GM06990 (cell line): ENCODE data around the gene GPATCH8.

ENCODE experiments used
- DNase-seq: peaks from one replicate; pipeline ENCODE4 v3.0.0-alpha.2; 2011; ENCODE audit not compliant: insufficient read length; ENCODE audit errors: extremely low read depth
- H3K27me3 ChIP-seq: replicated peaks from 2 replicates; pipeline ENCODE4 v1.6.0; 2011; ENCODE audit warnings: low read length; ENCODE audit not compliant: control insufficient read depth, insufficient read depth
- H3K36me3 ChIP-seq: 2 replicates; pipeline ENCODE4 v1.5.1; 2011; ENCODE audit warnings: low read length; ENCODE audit not compliant: control insufficient read depth, insufficient read depth
- H3K4me3 ChIP-seq: replicated peaks from 2 replicates; pipeline ENCODE4 v1.5.1; 2011; ENCODE audit warnings: low read depth, mild to moderate bottlenecking, control low read depth, low read length
- CTCF ChIP-seq: IDR thresholded peaks from 2 replicates; pipeline ENCODE4 v1.5.1; 2011; ENCODE audit warnings: low read length, control low read depth, mild to moderate bottlenecking, inconsistent platforms; ENCODE audit not compliant: insufficient read depth, poor library complexity, severe bottlenecking

The GPATCH8 gene

DNA sequence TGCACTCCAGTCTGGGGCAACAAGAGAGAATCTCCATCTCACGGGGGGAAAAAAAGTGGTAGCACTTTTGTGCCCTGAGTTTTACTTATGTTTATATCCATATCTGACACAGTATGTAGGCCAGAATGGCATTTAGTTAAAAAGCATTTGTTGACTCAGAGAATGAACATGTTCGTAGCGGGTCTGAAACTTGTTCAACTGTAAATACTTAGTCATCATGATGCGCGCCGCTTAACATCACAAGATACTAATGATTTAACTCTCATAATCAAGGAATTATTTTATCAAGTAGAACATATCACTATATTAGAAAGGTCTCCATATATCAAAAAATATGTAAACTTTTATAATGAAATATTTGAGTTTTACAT is 58.5 kb downstream of the GPATCH8 start:
- Histone ChIP-seq H3K4me3 (no peak overlapping the region), H3K36me3 (no peaks in the 10 kb centered on the region), H3K27me3 (no peaks in the 10 kb centered on the region)
- no peak for TF ChIP-seq CTCF
- DNase-seq: no peak

GRCh38 chr17:44442806-44443205 is 60.4 kb downstream of the GPATCH8 start:
- TF ChIP-seq CTCF: no peak
- Histone ChIP-seq H3K4me3 (no peak overlapping the region), H3K36me3 (no peaks in the 10 kb centered on the region), H3K27me3 (no peaks in the 10 kb centered on the region)
- DNase-seq: no peak

DNA sequence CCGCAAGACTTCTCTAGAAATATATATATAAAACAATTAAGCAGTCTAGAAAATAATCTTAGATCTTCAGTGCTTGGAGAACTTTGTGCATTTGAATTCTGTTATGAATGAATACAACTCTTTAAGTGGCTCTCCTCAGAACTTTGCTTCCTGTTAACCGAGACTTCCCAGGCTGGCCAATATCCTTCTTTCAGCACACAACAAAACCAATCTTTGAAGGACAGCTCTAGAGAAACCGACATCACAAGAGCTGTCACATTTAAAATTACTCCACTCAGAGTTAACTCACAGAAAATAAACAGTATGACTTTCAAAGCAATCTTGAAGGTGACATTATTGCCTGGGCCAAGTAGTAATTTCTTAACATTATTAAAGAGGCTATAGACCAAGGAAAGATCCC is 64.0 kb downstream of the GPATCH8 start:
- Histone ChIP-seq H3K4me3 (no peak overlapping the region), H3K36me3 (no peaks in the 10 kb centered on the region; the same call in none of the 2 replicates), H3K27me3 (no peaks in the 10 kb centered on the region)
- TF ChIP-seq CTCF: no peak
- no peak for DNase-seq

DNA sequence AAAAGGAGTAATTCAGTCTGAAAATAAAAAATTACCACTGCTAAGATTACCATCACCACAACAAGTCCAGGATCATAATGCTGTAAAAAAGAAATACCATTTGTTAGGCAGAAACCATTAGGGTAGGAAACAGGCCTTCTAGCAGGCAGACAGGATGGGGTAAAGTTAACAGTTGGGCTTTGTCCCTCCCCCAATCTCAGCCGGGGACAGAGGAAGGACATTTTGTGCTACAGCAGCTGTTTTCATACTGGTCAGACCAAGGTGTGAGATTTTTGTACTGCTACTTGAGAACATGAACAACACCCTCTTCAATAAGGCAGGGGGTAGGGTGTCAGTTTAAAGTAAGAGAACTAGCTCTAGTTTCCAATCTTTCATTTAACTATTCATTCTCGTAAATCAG is 64.6 kb downstream of the GPATCH8 start:
- no peak for TF ChIP-seq CTCF
- no peaks in the 10 kb centered on the region for H3K27me3 ChIP-seq
- no peaks in the 10 kb centered on the region; the same call in none of the 2 replicates for H3K36me3 ChIP-seq
- H3K4me3 ChIP-seq: no peak overlapping the region
- peak; percentile 11 for DNase-seq

GRCh38 chr17:44436336-44436735 is 66.9 kb downstream of the GPATCH8 start:
- peaks cover 3% of the 10 kb centered on the region for H3K36me3 ChIP-seq
- no peak overlapping the region for H3K4me3 ChIP-seq
- no peak for DNase-seq
- H3K27me3 ChIP-seq: no peaks in the 10 kb centered on the region
- no peak for TF ChIP-seq CTCF
